Left renal cortex interstitium (tissue), 4 donors: ENCODE data around the gene EPX. TPM values are rescaled to one million over a fixed set of nuclear protein-coding genes. Genes with fewer than 3 reads are reported as not detected.
"Not testable (repeated sequence)": the region's sequence is repeated elsewhere in the genome, so short reads cannot be mapped to it uniquely, and the experiment has no call there.

ENCODE experiments used
- DNase-seq, 4 donors: peaks; one replicate each; pipeline ENCODE4 v3.0.0-alpha.2; 2013; ENCODE audit warnings: low read depth in 4 of 4, low spot score in 2 of 4, missing footprints in 1 of 4
- polyA plus RNA-seq, 4 donors: library from polyadenylated mRNA; unstranded; fragments of 120-200 nt; gene quantifications; one replicate each; pipeline ENCODE4 v1.2.1, GENCODE V29; 2013; ENCODE audit not compliant: insufficient read length in 4 of 4

Gene EPX
- 1 to 10 TPM in 2 of 4 donors, under 1 TPM in 2; 0.46 to 1.7 (median 0.92) TPM for polyA plus RNA-seq

GRCh38 chr17:58192612-58193011 lies at the start of gene EPX:
EPX (plus strand) TSS chr17:58192726; CDS start chr17:58192847, 121 bp downstream.
- no peak for DNase-seq

GRCh38 chr17:58143335-58143734 lies 49.2 kb upstream of the EPX start:
- not testable (repeated sequence) for DNase-seq

GRCh38 chr17:58144801-58145200 lies 47.7 kb upstream of the EPX start:
- DNase-seq, result no peak

- no peak for DNase-seq
Measured at GRCh38 chr17:58147930-58148434, 44.5 kb upstream of the EPX start, which contains the start of gene OR4D1. OR4D1 (plus strand) TSS chr17:58148384; CDS start chr17:58155154, 6,770 bp downstream.

- no peak for DNase-seq
Measured at GRCh38 chr17:58148609-58149008, 43.9 kb upstream of the EPX start.

- DNase-seq, result no peak
Measured at GRCh38 chr17:58150394-58150793, 42.1 kb upstream of the EPX start.

GRCh38 chr17:58153046-58153445 lies 39.5 kb upstream of the EPX start:
- no peak for DNase-seq

GRCh38 chr17:58153671-58154070 lies 38.9 kb upstream of the EPX start:
- DNase-seq, result no peak

- DNase-seq, result peak in 1 of 4 donors; percentile 5
Measured at GRCh38 chr17:58156839-58157803, 35.4 kb upstream of the EPX start.

- DNase-seq, result no peak
Measured at GRCh38 chr17:58158181-58158580, 34.3 kb upstream of the EPX start.

- DNase-seq, result no peak
Measured at GRCh38 chr17:58161566-58161965, 31.0 kb upstream of the EPX start.

- no peak for DNase-seq
Measured at GRCh38 chr17:58165981-58166380, 26.5 kb upstream of the EPX start.

- no peak for DNase-seq
Measured at GRCh38 chr17:58166682-58167081, 25.8 kb upstream of the EPX start, which contains the start of gene OR4D2. OR4D2 (plus strand) TSS chr17:58166982; CDS start chr17:58169656, 2,674 bp downstream.

GRCh38 chr17:58170622-58171021 lies 21.9 kb upstream of the EPX start:
- no peak for DNase-seq

- no peak for DNase-seq
Measured at GRCh38 chr17:58172369-58173071, 20.0 kb upstream of the EPX start.

GRCh38 chr17:58174871-58175270 lies 17.7 kb upstream of the EPX start:
- no peak for DNase-seq

- no peak for DNase-seq
Measured at GRCh38 chr17:58176200-58176599, 16.3 kb upstream of the EPX start.

- DNase-seq, result no peak
Measured at GRCh38 chr17:58181796-58182195, 10.7 kb upstream of the EPX start.

GRCh38 chr17:58183514-58183913 lies 9.0 kb upstream of the EPX start:
- no peak for DNase-seq

GRCh38 chr17:58184308-58184985 lies 8.1 kb upstream of the EPX start:
- no peak for DNase-seq
